ENCODE results near the gene TPPP. TPM values are rescaled to one million over a fixed set of nuclear protein-coding genes. Genes with fewer than 3 reads are reported as not detected.

Gene TPPP
- total RNA-seq, 1 donor from 2014 or later = 1.9 TPM

DNA sequence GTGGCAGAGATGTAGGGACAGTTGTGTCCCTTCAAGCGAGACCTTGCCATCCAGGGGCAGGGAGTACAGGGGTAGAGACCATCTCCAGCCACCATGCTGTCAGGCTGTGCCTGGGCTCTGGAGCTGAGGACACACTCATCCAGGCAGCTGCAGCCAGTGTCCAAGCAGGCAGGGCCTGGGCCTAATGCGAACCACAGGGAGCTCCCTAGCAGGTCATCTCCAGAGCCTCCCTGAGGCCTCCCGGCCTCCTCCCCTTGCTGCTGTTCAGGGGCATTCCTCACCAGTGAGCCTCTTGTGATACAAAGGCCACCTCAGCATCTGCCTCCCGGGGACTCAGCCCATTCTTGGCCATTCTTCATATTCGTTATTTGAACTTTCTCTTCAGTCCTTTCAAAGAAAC, 35.0 kb downstream of the TPPP start:
- H3K4me3 ChIP-seq (ENCODE audit: low read depth, low read length) = no peak overlapping the region
- H3K27me3 ChIP-seq (ENCODE audit: control insufficient read depth, insufficient read depth, low read length) = no peaks in the 10 kb centered on the region
- peaks cover 2% of the 10 kb centered on the region for H3K36me3 ChIP-seq (ENCODE audit: control insufficient read depth, insufficient read depth, low read length)
- TF ChIP-seq, protein P1, sequence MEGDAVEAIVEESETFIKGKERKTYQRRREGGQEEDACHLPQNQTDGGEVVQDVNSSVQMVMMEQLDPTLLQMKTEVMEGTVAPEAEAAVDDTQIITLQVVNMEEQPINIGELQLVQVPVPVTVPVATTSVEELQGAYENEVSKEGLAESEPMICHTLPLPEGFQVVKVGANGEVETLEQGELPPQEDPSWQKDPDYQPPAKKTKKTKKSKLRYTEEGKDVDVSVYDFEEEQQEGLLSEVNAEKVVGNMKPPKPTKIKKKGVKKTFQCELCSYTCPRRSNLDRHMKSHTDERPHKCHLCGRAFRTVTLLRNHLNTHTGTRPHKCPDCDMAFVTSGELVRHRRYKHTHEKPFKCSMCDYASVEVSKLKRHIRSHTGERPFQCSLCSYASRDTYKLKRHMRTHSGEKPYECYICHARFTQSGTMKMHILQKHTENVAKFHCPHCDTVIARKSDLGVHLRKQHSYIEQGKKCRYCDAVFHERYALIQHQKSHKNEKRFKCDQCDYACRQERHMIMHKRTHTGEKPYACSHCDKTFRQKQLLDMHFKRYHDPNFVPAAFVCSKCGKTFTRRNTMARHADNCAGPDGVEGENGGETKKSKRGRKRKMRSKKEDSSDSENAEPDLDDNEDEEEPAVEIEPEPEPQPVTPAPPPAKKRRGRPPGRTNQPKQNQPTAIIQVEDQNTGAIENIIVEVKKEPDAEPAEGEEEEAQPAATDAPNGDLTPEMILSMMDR (IDR thresholded peaks at IDR 0.05; ENCODE audit: insufficient read depth, low read length, poor library complexity, severe bottlenecking) = no peak
- no peak for DNase-seq (ENCODE audit: low read depth)

DNA sequence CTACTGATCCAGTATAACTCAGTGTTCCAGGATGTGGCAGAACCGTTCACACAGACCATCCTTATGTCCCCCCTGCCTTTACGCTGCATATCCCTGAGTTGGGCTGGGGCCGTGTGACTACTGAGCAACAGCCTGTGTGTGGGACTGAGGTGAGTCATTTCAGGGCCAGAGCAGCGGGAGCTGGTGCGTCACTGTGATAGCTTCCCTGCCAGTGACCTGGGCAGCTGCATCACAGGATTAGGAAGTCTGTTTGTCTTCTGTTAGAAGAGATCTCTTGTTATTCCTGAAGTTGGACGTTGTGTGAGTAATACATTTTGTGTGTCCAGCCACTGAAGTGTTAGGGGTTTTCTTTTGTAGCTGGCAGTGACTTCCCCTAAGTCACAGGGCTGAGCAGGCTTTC, 35.6 kb downstream of the TPPP start:
- Histone ChIP-seq H3K27me3 (ENCODE audit: control insufficient read depth, insufficient read depth, low read length) (no peaks in the 10 kb centered on the region), H3K36me3 (ENCODE audit: control insufficient read depth, insufficient read depth, low read length) (peaks cover 2% of the 10 kb centered on the region), H3K4me3 (ENCODE audit: low read depth, low read length) (no peak overlapping the region)
- TF ChIP-seq, protein P1 (IDR thresholded peaks at IDR 0.05; ENCODE audit: insufficient read depth, low read length, poor library complexity, severe bottlenecking) = no peak
- DNase-seq (ENCODE audit: low read depth) = peak; percentile 31

DNA sequence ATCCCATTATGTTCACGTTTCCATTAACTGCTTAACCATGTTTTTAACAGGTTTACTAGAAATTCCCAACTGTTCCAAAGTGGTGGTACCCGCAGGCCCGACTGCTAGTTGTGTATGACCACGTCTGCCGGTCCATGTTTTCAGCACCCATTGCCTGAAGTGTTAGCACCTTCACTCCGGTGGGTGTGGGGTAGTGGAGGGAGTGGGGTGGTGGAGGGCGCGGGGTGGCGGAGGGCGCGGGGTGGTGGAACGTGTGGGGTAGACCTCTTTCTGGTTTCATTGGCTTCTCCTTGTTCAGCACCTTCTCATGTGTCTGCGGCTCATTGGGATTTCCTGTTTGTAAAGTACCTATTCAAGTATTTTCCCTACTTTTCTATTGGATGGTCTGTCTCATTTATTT, 37.7 kb downstream of the TPPP start:
- DNase-seq (ENCODE audit: low read depth) = no peak
- Histone ChIP-seq H3K4me3 (ENCODE audit: low read depth, low read length) (no peak overlapping the region), H3K36me3 (ENCODE audit: control insufficient read depth, insufficient read depth, low read length) (peaks cover 2% of the 10 kb centered on the region), H3K27me3 (ENCODE audit: control insufficient read depth, insufficient read depth, low read length) (no peaks in the 10 kb centered on the region)
- TF ChIP-seq, protein P1 (IDR thresholded peaks at IDR 0.05; ENCODE audit: insufficient read depth, low read length, poor library complexity, severe bottlenecking) = no peak

DNA sequence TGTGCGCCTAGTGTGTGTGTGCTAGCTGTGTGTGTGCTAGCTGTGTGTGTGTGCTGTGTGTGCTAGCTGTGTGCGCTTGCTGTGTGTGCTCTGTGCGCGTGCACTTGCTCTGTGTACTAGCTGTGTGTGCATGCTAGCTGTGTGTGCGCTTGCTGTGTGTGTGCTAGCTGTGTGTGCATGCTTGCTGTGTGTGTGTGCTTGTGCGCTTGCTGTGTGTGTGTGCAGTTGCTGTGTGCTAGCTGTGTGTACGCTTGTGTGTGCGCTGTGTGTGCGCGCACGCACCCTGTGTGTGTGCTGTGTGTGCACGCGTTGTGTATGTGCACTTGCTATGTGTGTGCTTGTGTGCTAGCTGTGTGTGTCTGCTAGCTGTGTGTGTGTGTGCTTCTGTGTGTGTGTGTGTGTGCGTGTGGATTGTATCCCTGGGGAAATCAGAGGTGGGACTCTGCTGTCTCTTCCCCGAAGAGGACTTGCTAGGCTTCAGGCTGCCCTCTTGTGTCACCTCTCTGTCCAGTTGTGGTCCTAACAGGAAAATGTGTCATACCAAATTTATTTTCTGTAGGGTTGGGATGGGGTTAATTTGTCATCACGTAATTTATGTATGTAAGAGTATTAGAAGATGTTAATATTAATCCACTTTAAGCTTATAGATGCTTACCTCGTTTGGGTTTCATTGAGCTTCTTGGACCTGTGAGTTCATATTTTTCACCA, 38.9 kb downstream of the TPPP start:
- Histone ChIP-seq H3K36me3 (ENCODE audit: control insufficient read depth, insufficient read depth, low read length) (peaks cover 2% of the 10 kb centered on the region), H3K4me3 (ENCODE audit: low read depth, low read length) (no peak overlapping the region), H3K27me3 (ENCODE audit: control insufficient read depth, insufficient read depth, low read length) (no peaks in the 10 kb centered on the region)
- no peak for DNase-seq (ENCODE audit: low read depth)
- TF ChIP-seq, protein P1 (IDR thresholded peaks at IDR 0.05; ENCODE audit: insufficient read depth, low read length, poor library complexity, severe bottlenecking) = no peak

DNA sequence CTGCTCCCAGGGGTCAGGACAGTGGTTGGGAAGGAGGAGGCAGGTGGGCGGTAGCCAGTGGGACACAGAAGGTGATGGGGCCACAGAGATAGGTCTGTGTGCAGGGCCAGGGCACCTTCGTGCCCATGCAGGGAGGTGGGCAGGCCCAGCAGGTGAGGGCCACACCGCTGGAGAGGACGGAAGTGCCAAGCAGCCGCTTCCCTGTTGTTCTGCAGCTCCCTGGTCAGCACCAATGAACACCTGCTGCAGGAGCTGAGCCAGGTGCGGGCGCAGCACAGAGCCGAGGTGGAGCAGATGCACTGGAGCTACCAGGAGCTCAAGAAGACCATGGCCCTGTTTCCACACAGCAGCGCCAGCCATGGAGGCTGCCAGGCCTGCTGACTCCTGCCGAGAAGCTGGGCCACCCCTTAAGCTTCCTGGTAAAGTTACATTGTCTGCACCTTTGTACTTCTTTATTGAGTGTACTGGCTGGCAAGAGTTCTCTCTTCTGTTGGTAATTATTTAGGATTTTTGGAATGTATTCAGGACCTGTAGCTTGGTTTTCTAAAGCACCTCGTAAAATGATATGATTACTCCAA, 40.3 kb downstream of the TPPP start:
- Histone ChIP-seq H3K27me3 (ENCODE audit: control insufficient read depth, insufficient read depth, low read length) (no peaks in the 10 kb centered on the region), H3K4me3 (ENCODE audit: low read depth, low read length) (no peak overlapping the region), H3K36me3 (ENCODE audit: control insufficient read depth, insufficient read depth, low read length) (no peaks in the 10 kb centered on the region)
- no peak for DNase-seq (ENCODE audit: low read depth)
- TF ChIP-seq, protein P1 (IDR thresholded peaks at IDR 0.05; ENCODE audit: insufficient read depth, low read length, poor library complexity, severe bottlenecking) = no peak
